IMR-90 (cell line): Measurements from ENCODE around the gene EIF4G3. TPM values are rescaled to one million over a fixed set of nuclear protein-coding genes. Genes with fewer than 3 reads are reported as not detected.
"Not testable (repeated sequence)": the region's sequence is repeated elsewhere in the genome, so short reads cannot be mapped to it uniquely, and the experiment has no call there.

Source experiments
- ATAC-seq: fragments of 200-7000 bp; cut with Tn5 transposase; 2 replicates; pipeline ENCODE4 v1.9.1; 2020; ENCODE audit warnings: low read depth, mild to moderate bottlenecking, moderate library complexity
- BruUV-seq: library from RNA; stranded (reverse); fragments of 400-500 nt; replicated peaks from 2 replicates; lab custom pipeline; 2021; lab: Mats Ljungman, UMichigan
- CTCF ChIA-PET: fragments of 300-600 bp; formaldehyde crosslinking; extraction: SDS; loops from one replicate; lab custom pipeline; 2021; ENCODE audit warnings: antibody characterized with exemption; lab: Yijun Ruan, JAX
- POLR2A ChIA-PET: fragments of 300-600 bp; sonication (Branson Sonifier 250); formaldehyde crosslinking; loops from one replicate; lab custom pipeline; 2022; ENCODE audit warnings: antibody characterized with exemption; ENCODE audit not compliant: unreplicated experiment; lab: Charles Lee
- DNase-seq: peaks from one replicate; pipeline ENCODE4 v3.0.0; 2013
- H2AFZ ChIP-seq: replicated peaks from 2 replicates; pipeline ENCODE3; 2013; ENCODE audit warnings: low read length, mild to moderate bottlenecking; ENCODE audit not compliant: poor library complexity
- H2AK5ac ChIP-seq: 2 replicates; pipeline ENCODE4 v1.6.1; 2013; ENCODE audit warnings: low read depth, low read length, inconsistent platforms
- H2AK9ac ChIP-seq: replicated peaks from 2 replicates; pipeline ENCODE3; 2013; ENCODE audit warnings: mild to moderate bottlenecking, low read depth, low read length, moderate library complexity; ENCODE audit not compliant: poor library complexity
- H2BK120ac ChIP-seq: 2 replicates; pipeline ENCODE4 v1.6.1; 2013; ENCODE audit warnings: low read depth, low read length, inconsistent platforms
- H2BK15ac ChIP-seq: 3 replicates; pipeline ENCODE4 v1.6.1; 2013; ENCODE audit warnings: low read depth, low read length, inconsistent platforms
- H2BK20ac ChIP-seq: 2 replicates; pipeline ENCODE4 v1.6.1; 2013; ENCODE audit warnings: low read depth, mild to moderate bottlenecking, inconsistent platforms, low read length, moderate library complexity
- H2BK5ac ChIP-seq: 2 replicates; pipeline ENCODE4 v1.6.1; 2013; ENCODE audit warnings: mild to moderate bottlenecking, low read depth, low read length, inconsistent platforms; ENCODE audit not compliant: poor library complexity, severe bottlenecking
- H3K14ac ChIP-seq: replicated peaks from 2 replicates; pipeline ENCODE4 v1.6.1; 2013; ENCODE audit warnings: low read depth, low read length, inconsistent platforms
- H3K18ac ChIP-seq: 2 replicates; pipeline ENCODE4 v1.6.1; 2013; ENCODE audit warnings: low read depth, low read length, control low read depth
- H3K23ac ChIP-seq: 2 replicates; pipeline ENCODE4 v1.6.1; 2013; ENCODE audit warnings: low read depth, low read length, inconsistent platforms
- H3K27ac ChIP-seq: 2 replicates; pipeline ENCODE4 v1.5.1; 2013; ENCODE audit warnings: mild to moderate bottlenecking, control low read depth, low read length; ENCODE audit not compliant: insufficient read depth
- H3K27me3 ChIP-seq: 2 replicates; pipeline ENCODE4 v1.6.1; 2013; ENCODE audit warnings: low read length; ENCODE audit not compliant: control insufficient read depth, insufficient read depth
- H3K36me3 ChIP-seq: 2 replicates; pipeline ENCODE4 v1.6.1; 2013; ENCODE audit warnings: low read length, mixed read lengths; ENCODE audit not compliant: control insufficient read depth, insufficient read depth
- H3K4ac ChIP-seq: 2 replicates; pipeline ENCODE4 v1.6.1; 2013; ENCODE audit warnings: low read depth, low read length, inconsistent platforms
- H3K4me1 ChIP-seq: 2 replicates; pipeline ENCODE4 v1.6.1; 2013; ENCODE audit warnings: low read length, mixed read lengths; ENCODE audit not compliant: control insufficient read depth, insufficient read depth
- H3K4me2 ChIP-seq: 2 replicates; pipeline ENCODE4 v1.6.1; 2013; ENCODE audit warnings: low read depth, mild to moderate bottlenecking, control low read depth, low read length, moderate library complexity
- H3K4me3 ChIP-seq: 2 replicates; pipeline ENCODE4 v1.5.1; 2013; ENCODE audit warnings: low read depth, mild to moderate bottlenecking, control low read depth, low read length, moderate library complexity; ENCODE audit not compliant: insufficient read depth
- H3K56ac ChIP-seq: 2 replicates; pipeline ENCODE4 v1.6.1; 2013; ENCODE audit warnings: low read length, inconsistent platforms; ENCODE audit not compliant: insufficient read depth; ENCODE audit errors: extremely low read depth
- H3K79me1 ChIP-seq, 2 experiments: 2 replicates each; pipeline ENCODE4 v1.6.1; 2013; ENCODE audit warnings: low read length in 2 of 2, inconsistent platforms in 1 of 2, low read depth in 1 of 2
- H3K9ac ChIP-seq: 2 replicates; pipeline ENCODE4 v1.6.1; 2013; ENCODE audit warnings: low read depth, low read length, control low read depth
- H3K9me1 ChIP-seq: 2 replicates; pipeline ENCODE4 v1.6.1; 2013; ENCODE audit warnings: low read length, inconsistent platforms; ENCODE audit not compliant: insufficient read depth
- H3K9me3 ChIP-seq: 2 replicates; pipeline ENCODE4 v1.6.1; 2013; ENCODE audit warnings: low read length; ENCODE audit not compliant: control insufficient read depth, insufficient read depth
- H4K20me1 ChIP-seq: 2 replicates; pipeline ENCODE4 v1.6.1; 2013; ENCODE audit warnings: low read length, inconsistent platforms; ENCODE audit not compliant: insufficient read depth
- H4K5ac ChIP-seq: 2 replicates; pipeline ENCODE4 v1.6.1; 2013; ENCODE audit warnings: mild to moderate bottlenecking, low read depth, low read length, control low read depth
- H4K8ac ChIP-seq, 2 experiments: 2 replicates each; pipeline ENCODE4 v1.6.1; 2013; ENCODE audit warnings: low read depth in 2 of 2, low read length in 2 of 2, control low read depth in 1 of 2, inconsistent platforms in 1 of 2
- H4K91ac ChIP-seq: 2 replicates; pipeline ENCODE4 v1.6.1; 2013; ENCODE audit warnings: low read depth, low read length, inconsistent platforms; ENCODE audit not compliant: insufficient read depth
- WGBS, 2 experiments: methylation state at CpG; one replicate each; pipeline versions ENCODE4 v1.1.5 to v1.1.7; 2013; ENCODE audit warnings: missing lambda C conversion rate in 2 of 2; ENCODE audit not compliant: insufficient read length in 1 of 2; ENCODE audit errors: extremely low coverage in 2 of 2; 5-methylcytosine and 5-hydroxymethylcytosine counted together
- dilution Hi-C: fragments of 300-500 bp; cut with HindIII; formaldehyde crosslinking; loops from one replicate; pipeline ENCODE4 v1.14.3; 2018; ENCODE audit warnings: low sequenced_read_pairs; ENCODE audit not compliant: unreplicated experiment
- in situ Hi-C: fragments of 300-500 bp; cut with MboI; formaldehyde crosslinking; loops from 3 replicates; pipeline ENCODE4 v1.14.3; 2019; ENCODE audit warnings: low sequenced_read_pairs, inconsistent platforms, mixed read lengths
- intact Hi-C: fragments of 100-400 bp; cut with micrococcal nuclease; formaldehyde crosslinking; loops from 2 replicates; pipeline ENCODE4 v1.10.0; 2022
- polyA plus RNA-seq, 3 experiments: library from polyadenylated mRNA; depleted of rRNA; stranded (reverse); fragments of >200 nt; gene quantifications; 2 replicates each; pipeline ENCODE4 v1.2.3, GENCODE V29; 2012; ENCODE audit warnings: low replicate concordance in 1 of 3
- total RNA-seq: library from RNA; depleted of rRNA; stranded (reverse); fragments of >200 nt; gene quantifications from 2 replicates; pipeline ENCODE4 v1.2.3, GENCODE V29; 2012

The EIF4G3 gene
- total and polyA plus RNA-seq, 2 of the 4 experiments (the other 2 are of a cell fraction), result 25.8 to 49.2 TPM

- H4K91ac ChIP-seq, dilution Hi-C loops, H3K4me3 ChIP-seq, H2BK15ac ChIP-seq, H3K4me2 ChIP-seq, intact Hi-C loops, H3K56ac ChIP-seq, H3K9ac ChIP-seq, H4K5ac ChIP-seq, H3K4ac ChIP-seq, H3K9me3 ChIP-seq, H2BK120ac ChIP-seq, ATAC-seq, H3K23ac ChIP-seq, BruUV-seq, H4K8ac ChIP-seq, H3K27ac ChIP-seq, H3K14ac ChIP-seq, H2AK5ac ChIP-seq, H2AK9ac ChIP-seq, DNase-seq, H2AFZ ChIP-seq, H3K4me1 ChIP-seq, H3K9me1 ChIP-seq, POLR2A ChIA-PET, H3K27me3 ChIP-seq, CTCF ChIA-PET, H3K18ac ChIP-seq, in situ Hi-C loops, H2BK20ac ChIP-seq, H2BK5ac ChIP-seq, H3K36me3 ChIP-seq: not testable (repeated sequence)
- Histone ChIP-seq H3K79me1 (peaks cover 12 to 32% of the 10 kb centered on the region in 2 experiments), H4K20me1 (peaks cover 16% of the 10 kb centered on the region; the same call in 1 of the 2 replicates)
- WGBS, 2 experiments, result no CpG with 5 or more reads among the region's 59 CpGs
Observed at GRCh38 chr1:21053189-21053928, 123.3 kb downstream of the EIF4G3 start.
